SK-N-MC (cell line): Measurements from ENCODE around the gene PPP1R7.

ENCODE experiments used
- DNase-seq: peaks from one replicate; pipeline ENCODE4 v3.0.0-alpha.2; 2011; ENCODE audit warnings: low read depth, low spot score
- H3K27ac ChIP-seq: fragments of 200-600 bp; sonication (generic); 2 replicates; pipeline ENCODE4 v1.5.1; 2016; ENCODE audit warnings: mixed run types
- H3K36me3 ChIP-seq: fragments of 200-600 bp; sonication (generic); 2 replicates; pipeline ENCODE4 v1.6.1; 2017; ENCODE audit warnings: antibody characterized with exemption, low read length, mixed read lengths; ENCODE audit not compliant: insufficient read depth
- H3K4me3 ChIP-seq: fragments of 200-600 bp; sonication (generic); 2 replicates; pipeline ENCODE4 v1.5.1; 2016
- H3K9ac ChIP-seq: fragments of 200-600 bp; sonication (generic); 2 replicates; pipeline ENCODE4 v1.8.0; 2017; ENCODE audit warnings: mixed run types, mixed read lengths; ENCODE audit not compliant: insufficient read length
- H3K9me3 ChIP-seq: fragments of 200-600 bp; sonication (generic); 2 replicates; pipeline ENCODE4 v1.6.1; 2017; ENCODE audit warnings: low read depth, mild to moderate bottlenecking, antibody characterized with exemption, low read length, moderate library complexity, mixed read lengths
- EZH2 ChIP-seq: fragments of 200-600 bp; sonication (generic); IDR thresholded peaks from one replicate; pipeline ENCODE4 v1.6.1; 2017; ENCODE audit warnings: antibody characterized with exemption
- FOXP2 ChIP-seq: optimal IDR thresholded peaks from 2 replicates; pipeline ENCODE3; 2011; ENCODE audit warnings: mild to moderate bottlenecking, moderate library complexity; ENCODE audit not compliant: insufficient read depth; ENCODE audit errors: extremely low read length, control extremely low read depth
- POLR2AphosphoS5 ChIP-seq: IDR thresholded peaks from 2 replicates; pipeline ENCODE4 v1.6.1; 2012; ENCODE audit warnings: mild to moderate bottlenecking, low read depth, low read length, borderline replicate concordance

The PPP1R7 gene

DNA sequence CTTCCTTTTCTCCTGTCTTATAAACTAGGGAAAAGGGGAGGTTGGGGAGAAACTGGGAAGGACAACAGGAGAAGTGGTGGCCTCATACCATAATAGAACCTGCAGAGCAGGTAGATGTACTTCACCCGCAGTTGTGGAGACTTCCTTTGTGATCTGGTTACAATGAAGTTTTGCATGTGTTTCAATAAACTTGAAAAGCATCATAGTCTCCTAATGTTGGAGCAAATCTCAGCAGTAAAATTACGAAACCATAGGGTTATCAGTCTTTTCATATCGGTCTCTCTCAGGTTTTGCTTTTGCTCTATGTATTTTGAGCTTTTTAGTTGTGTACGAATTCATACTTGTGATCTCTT is 68.7 kb downstream of the PPP1R7 start:
- Histone ChIP-seq H3K9ac (peak overlapping the region; percentile 65), H3K36me3 (no peaks in the 10 kb centered on the region), H3K9me3 (no peaks in the 10 kb centered on the region; the same call in 1 of the 2 replicates), H3K27ac (no peak overlapping the region), H3K4me3 (peak overlapping the region; percentile 82)
- no peak for DNase-seq
- TF ChIP-seq POLR2AphosphoS5, result no peak
- no peak for TF ChIP-seq FOXP2
- TF ChIP-seq EZH2, result no peak

DNA sequence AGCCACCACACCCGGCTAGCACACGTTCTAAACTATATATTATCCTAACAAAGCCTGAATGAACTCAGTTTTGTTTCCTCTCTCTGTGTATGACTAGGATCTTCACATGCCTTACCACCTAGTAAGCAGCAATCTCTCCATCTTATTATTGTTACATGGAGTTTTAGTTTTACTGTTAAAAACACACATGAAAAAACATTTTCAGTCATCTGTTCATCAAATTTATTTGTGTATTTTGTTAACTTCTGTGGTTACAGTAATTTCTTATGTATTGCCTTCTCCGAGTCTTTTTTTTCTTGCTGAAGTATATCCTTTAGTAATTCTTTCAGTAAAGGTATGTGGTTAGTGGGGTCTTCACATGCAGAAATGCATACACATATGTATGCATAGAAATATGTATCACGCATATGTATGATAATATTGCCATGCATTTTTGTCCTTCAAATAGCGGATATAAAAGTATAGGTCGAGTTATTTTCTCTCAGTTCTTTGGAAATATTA is 69.6 kb downstream of the PPP1R7 start:
- Histone ChIP-seq H3K9me3 (no peaks in the 10 kb centered on the region; the same call in 1 of the 2 replicates), H3K4me3 (no peak overlapping the region), H3K27ac (no peak overlapping the region), H3K36me3 (no peaks in the 10 kb centered on the region; the same call in 1 of the 2 replicates), H3K9ac (no peak overlapping the region)
- no peak for DNase-seq
- TF ChIP-seq EZH2, result no peak
- no peak for TF ChIP-seq FOXP2
- no peak for TF ChIP-seq POLR2AphosphoS5

DNA sequence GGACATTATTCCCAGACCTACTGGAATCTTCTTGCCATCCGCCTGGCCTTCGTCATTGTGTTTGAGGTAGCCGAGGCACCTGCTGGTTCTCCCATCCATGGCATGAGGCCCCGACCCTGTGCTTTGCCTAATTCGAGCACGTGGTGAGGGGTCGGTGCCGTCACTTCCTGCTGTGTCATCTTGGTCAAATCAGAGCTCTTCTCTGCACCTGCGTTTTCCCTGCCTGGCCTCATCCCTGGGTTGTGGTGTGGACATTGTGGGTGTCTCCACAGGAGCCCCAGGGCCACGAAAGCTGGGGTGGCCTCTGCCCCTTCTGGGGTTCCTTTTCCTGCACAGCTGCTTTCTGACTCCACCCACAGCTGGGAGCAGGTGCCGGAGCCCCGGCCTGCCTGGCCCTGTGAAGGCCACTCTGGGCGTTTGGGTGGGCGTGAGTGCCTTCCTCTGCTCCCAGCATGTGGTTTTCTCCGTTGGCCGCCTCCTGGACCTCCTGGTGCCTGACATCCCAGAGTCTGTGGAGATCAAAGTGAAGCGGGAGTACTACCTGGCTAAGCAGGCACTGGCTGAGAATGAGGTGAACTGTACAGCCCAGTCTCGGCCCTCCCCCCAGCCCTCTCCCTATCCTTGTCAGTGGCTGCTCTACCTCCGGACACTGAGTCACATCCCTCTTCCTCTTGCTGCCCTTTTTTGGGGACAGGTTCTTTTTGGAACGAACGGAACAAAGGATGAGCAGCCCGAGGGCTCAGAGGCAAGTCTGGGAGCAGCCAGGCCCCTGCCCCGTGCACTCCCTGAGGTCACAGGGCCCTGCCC is 73.1 kb downstream of the PPP1R7 start:
- Histone ChIP-seq H3K36me3 (peaks cover 21% of the 10 kb centered on the region; the same call in 1 of the 2 replicates), H3K9ac (no peak overlapping the region), H3K9me3 (no peaks in the 10 kb centered on the region; the same call in 1 of the 2 replicates), H3K27ac (no peak overlapping the region), H3K4me3 (no peak overlapping the region)
- DNase-seq, result no peak
- TF ChIP-seq EZH2 (no peak), POLR2AphosphoS5 (no peak), FOXP2 (no peak)

- Histone ChIP-seq H3K9me3 (no peaks in the 10 kb centered on the region; the same call in 1 of the 2 replicates), H3K4me3 (no peak overlapping the region), H3K27ac (no peak overlapping the region), H3K36me3 (peaks cover 30% of the 10 kb centered on the region; the same call in 1 of the 2 replicates), H3K9ac (no peak overlapping the region)
- TF ChIP-seq EZH2 (no peak), POLR2AphosphoS5 (no peak; the same call in 1 of the 2 replicates), FOXP2 (no peak)
- no peak for DNase-seq
Observed at GRCh38 chr2:241224018-241224850, 74.0 kb downstream of the PPP1R7 start.

DNA sequence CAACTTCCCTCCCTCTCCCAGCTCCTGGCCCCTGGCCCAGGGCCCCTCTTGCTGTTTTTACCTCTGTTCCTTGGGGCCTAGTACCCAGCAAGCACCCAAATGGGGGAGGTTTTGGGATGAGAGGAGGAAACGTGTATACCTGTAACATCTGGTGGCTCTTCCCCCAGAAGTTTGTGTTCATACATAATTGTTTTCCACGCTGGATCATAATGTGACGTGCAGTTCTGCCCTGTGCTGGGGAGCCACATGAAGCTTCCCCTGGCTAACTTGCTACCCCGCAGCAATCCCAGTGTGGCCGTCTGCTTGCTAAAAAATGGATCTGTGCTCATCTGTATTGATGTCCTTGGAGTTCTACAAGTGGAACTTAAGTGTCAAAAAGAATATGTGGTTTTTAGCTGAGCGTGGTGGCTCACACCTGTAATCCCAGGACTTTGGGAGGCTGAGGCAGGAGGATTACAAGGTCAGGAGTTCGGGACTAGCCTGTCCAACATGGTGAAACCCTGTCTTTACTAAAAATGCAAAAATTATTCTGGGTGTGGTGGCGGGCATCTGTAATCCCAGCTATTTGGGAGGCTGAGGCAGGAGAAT is 74.7 kb downstream of the PPP1R7 start:
- TF ChIP-seq EZH2, result no peak
- H3K27ac ChIP-seq, result no peak overlapping the region
- peaks cover 34% of the 10 kb centered on the region; the same call in 1 of the 2 replicates for H3K36me3 ChIP-seq
- no peaks in the 10 kb centered on the region; the same call in 1 of the 2 replicates for H3K9me3 ChIP-seq
- DNase-seq, result no peak
- H3K9ac ChIP-seq, result no peak overlapping the region
- no peak overlapping the region for H3K4me3 ChIP-seq

- Histone ChIP-seq H3K27ac (no peak overlapping the region), H3K9ac (no peak overlapping the region), H3K9me3 (no peaks in the 10 kb centered on the region), H3K4me3 (no peak overlapping the region), H3K36me3 (peaks cover 40% of the 10 kb centered on the region; the same call in 1 of the 2 replicates)
- no peak for DNase-seq
- TF ChIP-seq FOXP2 (no peak), POLR2AphosphoS5 (no peak), EZH2 (no peak)
Observed at GRCh38 chr2:241225545-241225944, 75.3 kb downstream of the PPP1R7 start.

GRCh38 chr2:241225983-241226382 is 75.7 kb downstream of the PPP1R7 start:
- peaks cover 44% of the 10 kb centered on the region; the same call in 1 of the 2 replicates for H3K36me3 ChIP-seq

More at GRCh38 chr2:241225983-241226382, 75.7 kb downstream of the PPP1R7 start:
- H3K9ac ChIP-seq, result no peak overlapping the region
- H3K27ac ChIP-seq, result no peak overlapping the region
- no peak overlapping the region for H3K4me3 ChIP-seq
- no peak for DNase-seq
- no peaks in the 10 kb centered on the region for H3K9me3 ChIP-seq
- TF ChIP-seq FOXP2, result no peak
- no peak for TF ChIP-seq POLR2AphosphoS5
- TF ChIP-seq EZH2, result no peak
